HepG2 (cell line): ENCODE measurements around the gene MYRIP. TPM values are rescaled to one million over a fixed set of nuclear protein-coding genes. Genes with fewer than 3 reads are reported as not detected.

Source experiments
- ATAC-seq: fragments of 200-7000 bp; cut with Tn5 transposase; 3 replicates; pipeline ENCODE4 v1.9.1; 2020; ENCODE audit warnings: mild to moderate bottlenecking, moderate library complexity
- BruUV-seq: library from RNA; stranded (reverse); fragments of 400-500 nt; replicated peaks from 2 replicates; lab custom pipeline; 2021; lab: Mats Ljungman, UMichigan
- CTCF ChIA-PET: fragments of 300-600 bp; formaldehyde crosslinking; extraction: SDS; loops from one replicate; lab custom pipeline; 2021; ENCODE audit warnings: low total read pairs, inconsistent platforms, low intra/inter-chr PET ratio; lab: Yijun Ruan, JAX
- POLR2A ChIA-PET: fragments of 350-600 bp; sonication (Branson Sonifier 250); formaldehyde crosslinking; loops from one replicate; lab custom pipeline; 2020; ENCODE audit warnings: antibody characterized with exemption, inconsistent platforms; lab: Yijun Ruan, JAX
- DNase-seq: peaks from one replicate; pipeline ENCODE4 v3.0.0-alpha.2; 2015; ENCODE audit warnings: low spot score
- FAIRE-seq: peaks from 3 replicates; lab custom pipeline; 2011; peaks lifted over from hg19 to GRCh38; lab: Jason Lieb, UNC
- H2AFZ ChIP-seq: one replicate; pipeline ENCODE4 v1.6.1; 2011; ENCODE audit warnings: low read length, inconsistent platforms
- H3K27ac ChIP-seq: fragments of 300-600 bp; 3 replicates; pipeline ENCODE4 v1.8.0; 2011; ENCODE audit warnings: mixed run types, mild to moderate bottlenecking, mixed read lengths, low read length, inconsistent platforms; ENCODE audit not compliant: insufficient read depth; ENCODE audit errors: extremely low read length
- H3K27me3 ChIP-seq, 2 experiments: fragments of 200-600 bp in 1 of 2; 2 replicates in 1 of 2; 3 replicates in 1 of 2; pipeline versions ENCODE4 v1.6.0 to v1.8.0; 2011; ENCODE audit warnings: low read length in 2 of 2, mild to moderate bottlenecking in 2 of 2, moderate library complexity in 2 of 2, inconsistent platforms in 1 of 2; ENCODE audit not compliant: insufficient read depth in 2 of 2, control insufficient read depth in 1 of 2
- H3K36me3 ChIP-seq, 2 experiments: fragments of 200-600 bp in 1 of 2; replicated peaks in 1 of 2; 2 replicates in 1 of 2; 3 replicates in 1 of 2; pipeline versions ENCODE4 v1.5.1 to v1.8.0; 2011; ENCODE audit warnings: low read length in 2 of 2, inconsistent platforms in 1 of 2; ENCODE audit not compliant: insufficient read depth in 2 of 2, control insufficient read depth in 1 of 2
- H3K4me1 ChIP-seq: 2 replicates; pipeline ENCODE4 v1.5.1; 2012; ENCODE audit warnings: low read length, inconsistent platforms; ENCODE audit not compliant: insufficient read depth
- H3K4me2 ChIP-seq: 2 replicates; pipeline ENCODE4 v1.6.0; 2011; ENCODE audit warnings: low read depth, low read length, inconsistent platforms
- H3K4me3 ChIP-seq, 3 experiments: fragments of 200-600 bp in 1 of 3; sonication (generic), shearing (Covaris generic) in 1 of 3; replicated peaks in 1 of 3; 2 replicates each; pipeline ENCODE4 v1.5.1; 2011 to 2016; ENCODE audit warnings: low read length in 3 of 3, inconsistent platforms in 2 of 3, low read depth in 2 of 3, mild to moderate bottlenecking in 2 of 3, control low read depth in 1 of 3, mixed read lengths in 1 of 3; ENCODE audit not compliant: insufficient read depth in 1 of 3
- H3K79me2 ChIP-seq: one replicate; pipeline ENCODE4 v1.6.1; 2011; ENCODE audit warnings: low read length, inconsistent platforms; ENCODE audit not compliant: insufficient read depth
- H3K9ac ChIP-seq: 2 replicates; pipeline ENCODE4 v1.6.0; 2011; ENCODE audit warnings: mild to moderate bottlenecking, low read depth, low read length, inconsistent platforms; ENCODE audit not compliant: insufficient read depth
- H3K9me3 ChIP-seq: 2 replicates; pipeline ENCODE4 v1.5.1; 2012; ENCODE audit warnings: mild to moderate bottlenecking, low read length
- H4K20me1 ChIP-seq: 2 replicates; pipeline ENCODE4 v1.6.0; 2011; ENCODE audit warnings: inconsistent platforms, mild to moderate bottlenecking, low read length, moderate library complexity; ENCODE audit not compliant: insufficient read depth
- CREB3 ChIP-seq: sonication (generic); formaldehyde crosslinking; IDR thresholded peaks from 2 replicates; pipeline ENCODE4 v1.5.0; 2020; ENCODE audit warnings: missing genetic modification reagents
- GATAD2A ChIP-seq: IDR thresholded peaks from 2 replicates; pipeline ENCODE4 v1.6.1; 2016
- IRF9 ChIP-seq: sonication (generic); formaldehyde crosslinking; IDR thresholded peaks from 2 replicates; pipeline ENCODE4 v1.8.0; 2022; ENCODE audit warnings: missing genetic modification reagents, mild to moderate bottlenecking, borderline replicate concordance
- MEIS2 ChIP-seq: sonication (generic); formaldehyde crosslinking; IDR thresholded peaks from 2 replicates; pipeline ENCODE4 v1.9.0; 2021; ENCODE audit warnings: mild to moderate bottlenecking, missing genetic modification reagents
- MTA1 ChIP-seq: sonication (generic); formaldehyde crosslinking; IDR thresholded peaks from 2 replicates; pipeline ENCODE4 v1.4.0; 2020; ENCODE audit warnings: missing genetic modification reagents, mild to moderate bottlenecking, borderline replicate concordance
- MZF1 ChIP-seq: sonication (generic); formaldehyde crosslinking; IDR thresholded peaks from 2 replicates; pipeline ENCODE4 v1.8.1; 2023; ENCODE audit warnings: mild to moderate bottlenecking, missing genetic modification reagents, borderline replicate concordance
- RCOR2 ChIP-seq: IDR thresholded peaks from 2 replicates; pipeline ENCODE4 v1.6.1; 2016; ENCODE audit warnings: missing biosample characterization, missing genetic modification reagents
- YY1 ChIP-seq: IDR thresholded peaks from 2 replicates; pipeline ENCODE4 v1.6.1; 2011; ENCODE audit warnings: low read length, low read depth, moderate library complexity, mild to moderate bottlenecking; ENCODE audit not compliant: insufficient read depth, insufficient replicate concordance
- ZBTB10 ChIP-seq: sonication (generic); formaldehyde crosslinking; IDR thresholded peaks from 2 replicates; pipeline ENCODE4 v1.4.0; 2020; ENCODE audit warnings: missing genetic modification reagents, borderline replicate concordance
- ZBTB7B ChIP-seq: sonication (generic); formaldehyde crosslinking; IDR thresholded peaks from 2 replicates; pipeline ENCODE4 v1.4.0; 2020; ENCODE audit warnings: missing genetic modification reagents
- ZNF333 ChIP-seq: sonication (generic); formaldehyde crosslinking; IDR thresholded peaks from 2 replicates; pipeline ENCODE4 v1.4.0; 2020; ENCODE audit warnings: mild to moderate bottlenecking, missing genetic modification reagents, borderline replicate concordance
- ZNF782 ChIP-seq: sonication (generic); formaldehyde crosslinking; IDR thresholded peaks from 2 replicates; pipeline ENCODE4 v1.4.0; 2020; ENCODE audit warnings: missing genetic modification reagents, mild to moderate bottlenecking, borderline replicate concordance
- WGBS: methylation state at CpG from one replicate; pipeline ENCODE4 v1.1.6; 2017; ENCODE audit warnings: low lambda C conversion rate; 5-methylcytosine and 5-hydroxymethylcytosine counted together
- in situ Hi-C: cut with HindIII; loops from 2 replicates; pipeline ENCODE4 v1.10.0; 2017; ENCODE audit warnings: low pct_unique_long_range_greater_than_20kb; ENCODE audit not compliant: extremely low pct_ligation_motif_present
- intact Hi-C: fragments of 100-400 bp; cut with micrococcal nuclease; formaldehyde crosslinking; loops from one replicate; pipeline ENCODE4 v1.10.0; 2022; ENCODE audit not compliant: unreplicated experiment
- polyA plus RNA-seq, 8 experiments: library from polyadenylated mRNA; depleted of rRNA in 3 of 8; stranded (reverse) in 7 of 8; unstranded in 1 of 8; fragments of >200 nt; fragmentation: Illumina TruSeq in 4 of 8; extraction: Trizol in 4 of 8; gene quantifications; 2 replicates each; pipeline versions ENCODE4 v1.2.1 to v1.2.3, GENCODE V29; 2011 to 2016; ENCODE audit warnings: low read depth in 4 of 8, missing spikeins in 1 of 8, mixed read lengths in 1 of 8; ENCODE audit not compliant: insufficient read depth in 1 of 8
- total RNA-seq, 5 experiments: library from RNA; depleted of rRNA; stranded (reverse); fragments of >200 nt; fragmentation: Illumina TruSeq; extraction: Trizol; gene quantifications; 2 replicates each; pipeline ENCODE4 v1.2.3, GENCODE V29; 2016; ENCODE audit warnings: low read depth in 1 of 5

MYRIP gene
- total and polyA plus RNA-seq, 2 of the 13 experiments (the other 11 are each of a cell fraction or from before 2014, with no cell fraction given): 0.64 to 0.84 TPM

GRCh38 chr3:40137591-40138295 lies 328.3 kb downstream of the MYRIP start:
- Histone ChIP-seq H3K9ac (no peak overlapping the region), H3K9me3 (no peaks in the 10 kb centered on the region), H3K4me1 (no peaks in the 10 kb centered on the region), H3K27me3 (no peaks in the 10 kb centered on the region), H3K27ac (no peak overlapping the region), H4K20me1 (no peaks in the 10 kb centered on the region), H3K4me3 (no peak overlapping the region)
- in situ Hi-C loops: no loop called here
- WGBS: 72% methylated on average over 5 of the region's 5 CpGs
- TF ChIP-seq IRF9 (no peak), MTA1 (CRISPR knock-in tag) (no peak), MEIS2 (CRISPR knock-in tag) (no peak), ZBTB7B (CRISPR knock-in tag) (no peak)
- TF ChIP-seq, all 625 proteins: peak for 0
- H3K79me2 ChIP-seq: no peaks in the 10 kb centered on the region
- no peak overlapping the region for H3K4me2 ChIP-seq
- intact Hi-C loops: no loop called here
- H3K36me3 ChIP-seq: no peaks in the 10 kb centered on the region
- no TSS peak for BruUV-seq
- CTCF ChIA-PET: no interaction called here
- DNase-seq: no peak
- H2AFZ ChIP-seq: no peak overlapping the region
- ATAC-seq: no peak
- no peak for FAIRE-seq
- POLR2A ChIA-PET: no interaction called here

GRCh38 chr3:40143283-40144090 lies 334.1 kb downstream of the MYRIP start:
- H3K27me3 ChIP-seq: no peaks in the 10 kb centered on the region
- DNase-seq (no peak), FAIRE-seq (no peak), ATAC-seq (no peak)
- H2AFZ ChIP-seq: no peak overlapping the region
- ChIA-PET POLR2A (no interaction called here), CTCF (no interaction called here)
- no TSS peak for BruUV-seq
- no peak overlapping the region for H3K4me3 ChIP-seq
- no peak overlapping the region for H3K27ac ChIP-seq
- intact Hi-C loops: no loop called here
- no peaks in the 10 kb centered on the region for H3K79me2 ChIP-seq
- H3K9me3 ChIP-seq: no peaks in the 10 kb centered on the region
- H3K4me2 ChIP-seq: no peak overlapping the region
- no peak overlapping the region for H3K9ac ChIP-seq
- 51% methylated on average over 10 of the region's 10 CpGs for WGBS
- no peaks in the 10 kb centered on the region for H3K4me1 ChIP-seq
- H4K20me1 ChIP-seq: no peaks in the 10 kb centered on the region
- in situ Hi-C loops: no loop called here
- no peaks in the 10 kb centered on the region for H3K36me3 ChIP-seq
- TF ChIP-seq GATAD2A (CRISPR knock-in tag): no peak
- no peak for TF ChIP-seq RCOR2 (CRISPR knock-in tag)
- no peak for TF ChIP-seq YY1
- TF ChIP-seq CREB3 (CRISPR knock-in tag): no peak
- no peak for TF ChIP-seq MZF1 (CRISPR knock-in tag)
- no peak for TF ChIP-seq ZNF333 (CRISPR knock-in tag)
- TF ChIP-seq ZNF782 (CRISPR knock-in tag): no peak
- TF ChIP-seq ZBTB10 (CRISPR knock-in tag): no peak
